GM23338 (cell line): ENCODE data around the gene PCDHA12. TPM values are rescaled to one million over a fixed set of nuclear protein-coding genes. Genes with fewer than 3 reads are reported as not detected.

Source experiments
- ATAC-seq: fragments of 200-7000 bp; cut with Tn5 transposase; 3 replicates; pipeline ENCODE4 v1.9.1; 2020
- DNase-seq: peaks from one replicate; pipeline ENCODE4 v3.0.0-alpha.2; 2015; ENCODE audit warnings: low spot score
- H2AFZ ChIP-seq: fragments of 200-600 bp; sonication (generic); 2 replicates; pipeline ENCODE4 v1.8.0; 2016; ENCODE audit warnings: antibody characterized with exemption, mild to moderate bottlenecking, moderate library complexity
- H3F3A ChIP-seq: fragments of 200-600 bp; sonication (generic); replicated peaks from 2 replicates; pipeline ENCODE4 v1.8.0; 2017; ENCODE audit warnings: antibody characterized with exemption, mixed run types, low read depth
- H3K27ac ChIP-seq: fragments of 200-600 bp; sonication (generic); 2 replicates; pipeline ENCODE4 v1.6.1; 2016; ENCODE audit warnings: low read depth
- H3K27me3 ChIP-seq: fragments of 200-600 bp; sonication (generic); 2 replicates; pipeline ENCODE4 v1.8.0; 2016; ENCODE audit warnings: mild to moderate bottlenecking, mixed run types, moderate library complexity; ENCODE audit not compliant: insufficient read depth
- H3K36me3 ChIP-seq: fragments of 200-600 bp; sonication (generic); 2 replicates; pipeline ENCODE4 v1.8.0; 2016; ENCODE audit warnings: mild to moderate bottlenecking; ENCODE audit not compliant: insufficient read depth
- H3K4me1 ChIP-seq: fragments of 200-600 bp; sonication (generic); 2 replicates; pipeline ENCODE4 v1.8.0; 2016; ENCODE audit warnings: mild to moderate bottlenecking, moderate library complexity; ENCODE audit not compliant: insufficient read depth
- H3K4me2 ChIP-seq: fragments of 200-600 bp; sonication (generic); 2 replicates; pipeline ENCODE4 v1.7.1; 2017; ENCODE audit warnings: mixed run types
- H3K4me3 ChIP-seq: fragments of 200-600 bp; sonication (generic); 2 replicates; pipeline ENCODE4 v1.6.1; 2016; ENCODE audit warnings: mixed run types
- H3K79me2 ChIP-seq: fragments of 200-600 bp; sonication (generic); replicated peaks from 2 replicates; pipeline ENCODE4 v1.8.0; 2017; ENCODE audit warnings: mild to moderate bottlenecking; ENCODE audit not compliant: insufficient read depth
- H3K9me2 ChIP-seq: fragments of 200-600 bp; sonication (generic); 2 replicates; pipeline ENCODE4 v1.8.0; 2017; ENCODE audit not compliant: insufficient read depth
- H4K20me1 ChIP-seq: fragments of 200-600 bp; sonication (generic); replicated peaks from 2 replicates; pipeline ENCODE4 v1.8.0; 2017; ENCODE audit warnings: mild to moderate bottlenecking; ENCODE audit not compliant: insufficient read depth
- H3K27ac Mint-ChIP-seq: 2 replicates; pipeline ENCODE4 v1.8.0; 2020; ENCODE audit warnings: inconsistent platforms, mild to moderate bottlenecking, moderate library complexity, mixed read lengths
- H3K27me3 Mint-ChIP-seq: 3 replicates; pipeline ENCODE4 v1.8.0; 2022; ENCODE audit warnings: low read depth, mild to moderate bottlenecking, moderate library complexity, mixed read lengths, inconsistent platforms; ENCODE audit not compliant: insufficient read depth, poor library complexity
- H3K36me3 Mint-ChIP-seq: 3 replicates; pipeline ENCODE4 v1.8.0; 2021; ENCODE audit warnings: low read depth, mild to moderate bottlenecking, inconsistent platforms, moderate library complexity, mixed read lengths
- H3K4me1 Mint-ChIP-seq: 3 replicates; pipeline ENCODE4 v1.8.0; 2020; ENCODE audit warnings: mild to moderate bottlenecking, inconsistent platforms, mixed read lengths
- H3K4me3 Mint-ChIP-seq: 3 replicates; pipeline ENCODE4 v1.8.0; 2021; ENCODE audit warnings: moderate library complexity, mild to moderate bottlenecking, inconsistent platforms, mixed read lengths
- H3K9me3 Mint-ChIP-seq: 3 replicates; pipeline ENCODE4 v1.8.0; 2020; ENCODE audit warnings: moderate library complexity, mild to moderate bottlenecking, inconsistent platforms, mixed read lengths
- EZH2phosphoT487 ChIP-seq: fragments of 200-600 bp; sonication (generic); IDR thresholded peaks from one replicate; pipeline ENCODE4 v1.8.1; 2018; ENCODE audit warnings: antibody characterized with exemption; ENCODE audit not compliant: unreplicated experiment
- JUNB ChIP-seq: IDR thresholded peaks from one replicate; pipeline ENCODE4 v1.6.1; 2016; ENCODE audit warnings: antibody characterized with exemption; ENCODE audit not compliant: unreplicated experiment
- STAT1 ChIP-seq: IDR thresholded peaks from one replicate; pipeline ENCODE4 v1.6.1; 2016; ENCODE audit warnings: antibody characterized with exemption; ENCODE audit not compliant: unreplicated experiment
- ZNF114 ChIP-seq: fragments of 250-450 bp; sonication (Bioruptor Pico); IDR thresholded peaks from 2 replicates; pipeline ENCODE4 v1.5.0; 2020; ENCODE audit warnings: mild to moderate bottlenecking, moderate library complexity
- polyA plus RNA-seq: library from polyadenylated mRNA; unstranded; fragments of >200 nt; fragmentation: Nextera tagmentation; extraction: Ambion mirVana; gene quantifications from 2 replicates; pipeline ENCODE4 v1.2.1, GENCODE V29; 2016
- total RNA-seq: library from RNA; depleted of rRNA; stranded (reverse); fragments of >200 nt; shearing (Covaris generic); gene quantifications from 2 replicates; pipeline ENCODE4 v1.2.3, GENCODE V29; 2014
- TF ChIP-seq, protein P1 (sequence below), 2 experiments: fragments of 200-600 bp in 1 of 2; sonication (generic) in 1 of 2; conservative IDR thresholded peaks; 2 replicates each; pipeline versions ENCODE4 v1.5.1 to v1.6.1; 2016 to 2017; ENCODE audit warnings: antibody characterized with exemption in 2 of 2, low read depth in 2 of 2, mild to moderate bottlenecking in 2 of 2, moderate library complexity in 1 of 2

PCDHA12 gene
- total and polyA plus RNA-seq, 2 experiments from 2014 or later: 5.1 to 17.7 TPM

- TF ChIP-seq EZH2phosphoT487 (no peak), STAT1 (no peak), JUNB (no peak)
- TF ChIP-seq, protein P1, sequence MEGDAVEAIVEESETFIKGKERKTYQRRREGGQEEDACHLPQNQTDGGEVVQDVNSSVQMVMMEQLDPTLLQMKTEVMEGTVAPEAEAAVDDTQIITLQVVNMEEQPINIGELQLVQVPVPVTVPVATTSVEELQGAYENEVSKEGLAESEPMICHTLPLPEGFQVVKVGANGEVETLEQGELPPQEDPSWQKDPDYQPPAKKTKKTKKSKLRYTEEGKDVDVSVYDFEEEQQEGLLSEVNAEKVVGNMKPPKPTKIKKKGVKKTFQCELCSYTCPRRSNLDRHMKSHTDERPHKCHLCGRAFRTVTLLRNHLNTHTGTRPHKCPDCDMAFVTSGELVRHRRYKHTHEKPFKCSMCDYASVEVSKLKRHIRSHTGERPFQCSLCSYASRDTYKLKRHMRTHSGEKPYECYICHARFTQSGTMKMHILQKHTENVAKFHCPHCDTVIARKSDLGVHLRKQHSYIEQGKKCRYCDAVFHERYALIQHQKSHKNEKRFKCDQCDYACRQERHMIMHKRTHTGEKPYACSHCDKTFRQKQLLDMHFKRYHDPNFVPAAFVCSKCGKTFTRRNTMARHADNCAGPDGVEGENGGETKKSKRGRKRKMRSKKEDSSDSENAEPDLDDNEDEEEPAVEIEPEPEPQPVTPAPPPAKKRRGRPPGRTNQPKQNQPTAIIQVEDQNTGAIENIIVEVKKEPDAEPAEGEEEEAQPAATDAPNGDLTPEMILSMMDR (conservative IDR thresholded peaks at IDR 0.05; ENCODE audit: low read depth in 2 of 2): peak; percentile 57 to 67
- H3K36me3 ChIP-seq: no peaks in the 10 kb centered on the region
- no peaks in the 10 kb centered on the region for H3K4me1 Mint-ChIP-seq
- H3K27me3 ChIP-seq: no peaks in the 10 kb centered on the region
- H3K27me3 Mint-ChIP-seq: no peaks in the 10 kb centered on the region
- peaks cover 18% of the 10 kb centered on the region for H3K79me2 ChIP-seq
- no peak within 1 kb of the TSS for H3K27ac ChIP-seq
- DNase-seq (peak; percentile 66), ATAC-seq (peak; percentile 38)
- peaks cover 7% of the 10 kb centered on the region; the same call in 2 of the 3 replicates for H3K36me3 Mint-ChIP-seq
- no peaks in the 10 kb centered on the region for H3K9me3 Mint-ChIP-seq
- H3K9me2 ChIP-seq: no peaks in the 10 kb centered on the region
- H3K4me1 ChIP-seq: no peaks in the 10 kb centered on the region
- H3K27ac Mint-ChIP-seq: peak within 1 kb of the TSS; percentile 45; the same call in 1 of the 2 replicates
- peak within 1 kb of the TSS; percentile 67 for H3K4me3 Mint-ChIP-seq
- no peaks in the 10 kb centered on the region; the same call in 1 of the 2 replicates for H3F3A ChIP-seq
- H3K4me2 ChIP-seq: peak within 1 kb of the TSS; percentile 72
- peaks cover 9% of the 10 kb centered on the region; the same call in 1 of the 2 replicates for H4K20me1 ChIP-seq
- peak within 1 kb of the TSS; percentile 51 for H3K4me3 ChIP-seq
- peak within 1 kb of the TSS; percentile 38; the same call in 1 of the 2 replicates for H2AFZ ChIP-seq
Measured at GRCh38 chr5:140881889-140882590, 6.9 kb downstream of the PCDHA12 start, which contains the start of gene PCDHA13. TSS of gene PCDHA13 (plus strand) at chr5:140882124. CDS start at chr5:140882269, 145 bp downstream.

DNA sequence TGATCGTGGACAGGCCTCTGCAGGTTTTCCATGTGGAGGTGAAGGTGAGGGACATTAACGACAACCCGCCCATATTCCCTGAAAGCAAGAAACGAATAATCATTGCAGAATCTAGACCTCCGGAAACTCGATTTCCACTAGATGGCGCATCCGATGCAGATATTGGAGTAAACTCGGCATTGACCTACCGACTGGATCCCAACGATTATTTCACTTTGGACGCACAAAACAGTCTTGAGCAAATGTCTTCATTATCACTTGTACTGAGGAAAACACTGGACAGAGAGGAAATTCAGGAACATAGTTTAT, 7.4 kb downstream of the PCDHA12 start:
- Histone ChIP-seq H3K27me3 (no peaks in the 10 kb centered on the region), H2AFZ (no peak overlapping the region; the same call in 1 of the 2 replicates), H3K27ac (no peak overlapping the region), H3K36me3 (no peaks in the 10 kb centered on the region), H3K79me2 (peaks cover 18% of the 10 kb centered on the region), H3K4me2 (peak overlapping the region; percentile 72), H3K4me1 (no peaks in the 10 kb centered on the region), H3K9me2 (no peaks in the 10 kb centered on the region), H4K20me1 (peaks cover 9% of the 10 kb centered on the region; the same call in 1 of the 2 replicates), H3F3A (no peaks in the 10 kb centered on the region; the same call in 1 of the 2 replicates), H3K4me3 (peak overlapping the region; percentile 51)
- peaks cover 7% of the 10 kb centered on the region; the same call in 2 of the 3 replicates for H3K36me3 Mint-ChIP-seq
- no peak overlapping the region for H3K27ac Mint-ChIP-seq
- TF ChIP-seq ZNF114 (CRISPR knock-in tag): no peak
- TF ChIP-seq, protein P1 (conservative IDR thresholded peaks at IDR 0.05; ENCODE audit: low read depth in 2 of 2): peak; percentile 76 to 87
- no peaks in the 10 kb centered on the region for H3K27me3 Mint-ChIP-seq
- no peaks in the 10 kb centered on the region for H3K9me3 Mint-ChIP-seq
- H3K4me1 Mint-ChIP-seq: no peaks in the 10 kb centered on the region
- peak overlapping the region; percentile 67 for H3K4me3 Mint-ChIP-seq
- peak; percentile 90 for DNase-seq
- ATAC-seq: peak; percentile 88
